Stimulated activated CD4-positive, alpha-beta T cell treated with anti-CD3 and anti-CD28 coated beads, Interleukin-1b, Interleukin-23, amount 100 ng/mL, for 1 hour (primary cell): ENCODE results near the gene AP5M1.
A peak's percentile ranks its signal among the peaks of the same experiment; 100 is the strongest.
"Not testable (repeated sequence)": the region's sequence is repeated elsewhere in the genome, so short reads cannot be mapped to it uniquely, and the experiment has no call there.

ENCODE experiments used
- DNase-seq, 2 donors: peaks; one replicate each; pipeline ENCODE4 v3.0.0-alpha.2; 2020; ENCODE audit warnings: low read depth in 2 of 2

Gene AP5M1, protein sequence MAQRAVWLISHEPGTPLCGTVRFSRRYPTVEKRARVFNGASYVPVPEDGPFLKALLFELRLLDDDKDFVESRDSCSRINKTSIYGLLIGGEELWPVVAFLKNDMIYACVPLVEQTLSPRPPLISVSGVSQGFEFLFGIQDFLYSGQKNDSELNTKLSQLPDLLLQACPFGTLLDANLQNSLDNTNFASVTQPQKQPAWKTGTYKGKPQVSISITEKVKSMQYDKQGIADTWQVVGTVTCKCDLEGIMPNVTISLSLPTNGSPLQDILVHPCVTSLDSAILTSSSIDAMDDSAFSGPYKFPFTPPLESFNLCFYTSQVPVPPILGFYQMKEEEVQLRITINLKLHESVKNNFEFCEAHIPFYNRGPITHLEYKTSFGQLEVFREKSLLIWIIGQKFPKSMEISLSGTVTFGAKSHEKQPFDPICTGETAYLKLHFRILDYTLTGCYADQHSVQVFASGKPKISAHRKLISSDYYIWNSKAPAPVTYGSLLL

DNA sequence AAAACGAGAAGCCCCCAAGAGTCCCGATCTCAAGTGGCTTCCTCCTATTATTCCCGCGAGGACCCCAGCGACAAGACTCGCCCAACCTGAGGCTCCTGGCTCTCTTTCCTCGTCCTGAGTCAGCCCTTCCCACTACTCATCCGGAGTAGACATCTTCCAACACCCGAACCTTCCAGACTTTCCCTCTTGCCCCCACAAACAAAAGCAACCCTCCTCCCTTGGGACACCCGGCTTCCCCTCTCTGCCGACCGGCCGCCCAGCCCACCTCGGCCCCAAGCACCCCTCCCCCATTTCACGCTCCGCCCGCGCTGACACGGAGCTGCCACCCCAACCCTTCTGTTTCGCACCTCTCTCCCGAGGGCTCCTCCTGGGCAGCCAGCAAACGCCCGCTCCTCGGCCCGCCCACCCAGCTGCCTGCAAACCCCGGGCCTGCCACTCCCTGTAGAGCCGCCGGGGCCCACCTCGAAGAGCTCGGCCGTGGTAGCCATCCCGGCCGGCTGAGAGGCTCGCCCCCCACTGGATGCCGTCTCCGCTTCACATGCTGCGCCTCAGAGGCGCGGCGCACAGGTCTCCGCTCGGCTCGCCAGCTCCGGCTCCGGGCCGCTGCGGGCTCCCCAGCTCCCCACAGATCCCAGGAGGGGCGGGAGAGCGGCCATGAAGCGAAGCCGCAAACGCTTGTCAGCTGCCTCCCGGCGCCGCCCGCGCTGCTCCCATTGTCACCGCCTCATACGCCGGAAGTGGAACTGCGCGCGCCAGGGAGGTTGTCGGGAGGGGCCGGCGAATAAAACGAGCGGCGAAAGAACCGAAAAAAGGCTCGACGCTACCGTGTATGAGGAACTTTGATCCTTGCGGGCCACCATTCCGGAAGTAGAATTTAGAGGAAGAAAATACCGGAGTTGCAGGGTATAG is at the start of gene AP5M1, which contains the start of gene EXOC5:
TSS of gene AP5M1 (plus strand) at position 811 of the 909 bp plus-strand sequence. CDS start 344 bp downstream, outside the sequence.
TSS of gene EXOC5 (minus strand) at position 745 of the 909 bp plus-strand sequence. CDS start at position 488, 257 bp downstream.
- DNase-seq, result peak; percentile 59 to 69

DNA sequence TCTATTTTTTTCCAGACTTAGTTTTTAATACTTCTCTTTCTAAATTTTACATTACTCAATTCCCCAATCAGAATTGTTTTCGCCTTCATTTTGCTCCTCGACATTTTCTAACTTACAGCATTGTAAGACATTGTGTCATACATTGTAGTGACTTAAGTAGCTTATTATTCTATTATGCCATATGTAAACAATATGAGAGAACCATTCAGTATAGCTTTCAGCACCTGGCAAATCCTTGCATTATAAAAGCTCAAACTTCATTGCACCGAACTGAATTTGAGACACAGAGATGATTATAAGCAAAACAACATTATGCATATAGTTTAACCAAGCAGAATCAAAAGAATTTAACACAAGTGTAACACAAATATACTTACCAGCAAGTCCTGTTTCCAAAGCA is 46.8 kb upstream of the AP5M1 start:
- no peak for DNase-seq

DNA sequence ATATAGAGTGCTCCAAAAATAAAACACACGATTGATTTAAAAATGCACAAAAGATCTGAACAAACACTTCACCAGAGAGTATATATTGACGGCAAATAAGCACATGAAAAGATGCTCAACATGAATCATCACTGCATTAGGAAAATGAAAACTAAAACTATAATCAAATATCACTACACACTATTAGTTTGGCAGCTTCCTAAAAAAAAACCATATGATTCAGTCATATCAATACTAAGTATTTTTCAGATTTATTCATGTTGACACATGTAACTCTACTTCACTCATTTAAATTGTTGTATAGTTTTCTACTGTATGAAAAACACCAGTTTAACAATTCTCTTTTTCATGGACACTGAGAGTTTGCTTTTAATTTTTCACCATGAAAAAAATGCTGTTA is 41.7 kb upstream of the AP5M1 start:
- no peak for DNase-seq

DNA sequence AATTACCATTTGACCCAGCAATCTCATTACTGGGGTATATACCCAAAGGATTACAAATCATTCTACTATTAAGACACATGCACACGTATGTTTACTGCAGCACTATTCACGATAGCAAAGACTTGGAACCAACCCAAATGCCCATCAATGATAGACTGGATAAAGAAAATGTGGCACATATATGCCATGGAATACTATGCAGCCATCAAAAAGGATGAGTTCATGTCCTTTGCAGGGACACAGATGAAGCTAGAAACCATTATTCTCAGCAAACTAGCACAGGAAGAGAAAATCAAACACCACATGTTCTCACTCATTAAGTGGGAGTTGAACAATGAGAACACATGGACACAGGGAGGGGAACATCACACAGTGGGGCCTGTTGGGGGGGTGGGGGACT is 40.5 kb upstream of the AP5M1 start:
- not testable (repeated sequence) for DNase-seq

DNA sequence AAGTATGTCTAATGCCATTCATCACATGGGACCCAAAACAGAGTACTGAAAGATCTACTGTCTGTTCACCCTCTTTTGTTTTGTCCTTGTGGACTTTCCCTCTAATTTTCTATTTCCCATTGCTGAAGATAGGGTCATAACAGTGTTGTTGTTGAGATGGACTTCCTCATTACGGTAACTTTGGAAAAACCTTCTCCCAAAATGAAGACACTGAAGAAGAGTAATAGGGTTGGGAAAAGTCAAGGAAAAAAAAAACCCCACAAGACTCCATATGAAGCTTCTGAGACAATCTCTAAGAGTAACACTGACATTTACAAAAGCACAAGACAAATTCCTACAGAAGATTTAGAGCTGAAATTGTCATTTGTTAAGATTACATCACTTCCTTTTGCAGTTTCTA is 36.8 kb upstream of the AP5M1 start:
- no peak for DNase-seq

DNA sequence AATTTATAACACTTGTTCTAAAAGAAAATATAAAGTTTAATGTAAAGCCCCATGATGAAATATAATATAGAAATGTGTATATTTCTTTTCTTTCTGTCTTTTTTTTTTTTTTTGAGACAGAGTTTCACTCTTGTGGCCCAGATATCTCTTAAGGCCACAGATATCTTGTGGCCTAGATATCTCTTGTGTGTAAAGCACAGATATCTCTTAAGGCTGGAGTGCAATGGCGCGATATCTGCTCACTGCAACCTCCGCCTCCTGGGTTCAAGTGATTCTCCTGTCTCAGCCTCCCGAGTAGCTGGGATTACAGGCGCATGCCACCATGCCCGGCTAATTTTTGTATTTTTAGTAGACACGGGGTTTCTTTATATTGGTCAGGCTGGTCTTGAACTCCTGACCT is 28.7 kb upstream of the AP5M1 start:
- DNase-seq, result not testable (repeated sequence)

DNA sequence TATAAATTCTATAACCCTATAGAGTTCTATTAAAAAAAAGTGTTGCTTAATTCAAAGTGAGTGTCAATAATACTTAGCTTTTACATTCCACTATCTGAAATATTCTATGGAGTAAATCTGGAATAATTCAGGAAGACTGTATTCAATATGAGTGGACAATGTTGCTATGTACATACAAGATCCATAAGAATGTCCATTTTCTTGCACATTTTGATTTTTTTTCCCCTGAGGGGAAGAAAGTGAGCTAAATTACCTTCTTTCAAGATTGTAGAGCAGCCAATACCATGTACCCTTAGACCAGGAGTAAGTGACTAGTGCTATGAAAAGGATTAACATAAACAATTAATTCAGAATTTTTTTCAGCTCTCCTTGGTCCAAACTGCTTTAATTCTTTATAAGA is 25.5 kb upstream of the AP5M1 start:
- no peak for DNase-seq

DNA sequence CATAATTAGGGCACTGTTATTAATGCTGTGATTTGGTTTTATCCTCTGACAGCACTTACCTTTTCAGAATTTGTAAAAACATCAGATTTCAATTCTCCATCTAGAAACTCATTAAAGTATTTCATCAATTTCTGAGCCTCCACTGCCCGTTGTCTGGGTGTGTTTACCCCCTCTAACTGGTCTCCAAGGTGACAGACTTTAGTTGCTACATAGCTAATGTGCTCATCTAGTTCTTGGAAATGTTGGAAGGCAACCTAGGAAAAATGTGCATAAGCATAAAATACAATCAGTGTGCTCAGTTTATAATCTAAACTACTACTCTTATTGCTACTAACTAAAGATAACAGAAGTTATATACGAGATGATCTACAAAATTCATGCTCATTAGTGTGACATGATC is 24.7 kb upstream of the AP5M1 start:
- DNase-seq, result no peak

DNA sequence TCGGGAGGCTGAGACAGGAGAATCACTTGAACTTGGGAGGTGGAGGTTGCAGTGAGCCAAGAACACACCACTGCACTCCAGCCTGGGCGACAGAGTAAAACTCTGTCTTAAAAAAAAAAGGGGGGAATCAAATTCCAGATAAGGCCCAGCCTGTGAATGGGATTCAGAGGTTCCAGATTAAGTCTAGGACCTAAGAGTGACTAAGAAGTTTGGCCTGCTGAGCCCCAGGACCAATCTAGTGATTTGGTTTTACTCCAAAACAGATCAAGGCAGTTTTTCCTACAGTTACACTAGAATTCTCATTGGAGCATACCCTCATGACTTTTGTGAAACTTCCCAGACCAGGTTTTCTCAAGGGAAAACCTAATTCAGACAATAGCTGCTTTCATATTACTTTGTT is 22.8 kb upstream of the AP5M1 start:
- no peak for DNase-seq

DNA sequence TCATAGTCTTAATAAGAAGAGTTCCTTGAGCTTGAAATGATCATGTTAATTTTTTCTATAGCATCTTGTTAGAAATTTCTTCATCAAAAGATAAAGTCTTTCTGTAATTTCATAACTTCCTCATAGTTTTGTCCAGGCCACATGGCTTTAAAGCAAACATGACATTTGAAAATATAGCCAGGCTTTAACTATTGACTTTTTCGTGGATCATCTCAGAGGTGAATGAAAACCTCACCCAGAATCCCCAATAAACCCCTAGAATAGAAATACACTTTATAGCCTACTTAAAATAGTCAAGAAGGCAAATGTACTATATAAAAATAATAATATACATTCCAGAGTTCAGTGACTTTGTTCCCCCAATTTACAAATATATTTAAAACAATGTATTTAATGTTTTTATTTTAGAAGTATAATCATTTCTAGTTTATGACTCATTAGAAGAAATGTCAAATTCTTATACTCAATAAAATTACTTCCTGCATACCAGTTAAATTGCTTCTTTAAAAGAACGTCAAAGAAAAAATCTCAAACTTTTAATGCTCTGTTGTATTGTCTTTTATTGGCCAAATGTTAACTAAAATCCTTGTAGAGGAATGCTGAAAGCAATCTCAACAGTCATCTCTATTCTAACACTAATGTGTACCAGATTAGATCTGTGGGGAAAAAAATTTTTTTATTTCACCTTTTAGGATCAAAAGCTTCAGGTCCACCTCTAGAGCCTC is 21.7 kb upstream of the AP5M1 start:
- no peak for DNase-seq

DNA sequence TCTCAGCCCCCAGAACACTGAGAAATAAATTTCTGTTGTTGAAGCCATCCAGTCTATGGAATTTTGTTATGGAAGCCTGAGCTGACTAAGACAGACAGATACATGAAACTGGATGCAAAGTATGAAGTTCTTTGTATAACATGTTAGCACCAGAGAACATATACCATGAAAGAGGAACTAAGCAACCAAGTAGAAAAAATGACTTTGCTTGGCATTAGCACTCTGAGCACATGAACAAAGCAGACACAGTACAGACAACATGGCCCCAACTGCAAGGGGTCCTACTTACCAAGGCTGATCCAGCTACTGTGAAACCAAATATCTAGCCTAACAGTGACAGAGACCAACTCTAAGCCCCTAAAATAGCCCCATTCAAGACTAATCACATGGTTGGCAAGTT is 13.9 kb upstream of the AP5M1 start:
- no peak for DNase-seq

DNA sequence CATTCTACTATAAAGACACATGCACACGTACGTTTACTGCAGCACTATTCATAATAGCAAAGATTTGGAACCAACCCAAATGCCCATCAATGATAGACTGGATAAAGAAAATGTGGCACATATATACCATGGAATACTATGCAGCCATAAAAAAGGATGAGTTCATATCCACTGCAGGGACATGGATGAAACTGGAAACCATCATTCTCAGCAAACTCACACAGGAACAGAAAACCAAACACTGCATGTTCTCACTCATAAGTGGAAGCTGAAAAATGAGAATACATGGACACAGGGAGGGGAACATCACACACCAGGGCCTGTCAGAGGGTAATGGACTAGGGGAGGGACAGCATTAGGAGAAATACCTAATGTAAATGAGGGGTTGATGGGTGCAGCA is 10.6 kb upstream of the AP5M1 start:
- DNase-seq, result not testable (repeated sequence)

DNA sequence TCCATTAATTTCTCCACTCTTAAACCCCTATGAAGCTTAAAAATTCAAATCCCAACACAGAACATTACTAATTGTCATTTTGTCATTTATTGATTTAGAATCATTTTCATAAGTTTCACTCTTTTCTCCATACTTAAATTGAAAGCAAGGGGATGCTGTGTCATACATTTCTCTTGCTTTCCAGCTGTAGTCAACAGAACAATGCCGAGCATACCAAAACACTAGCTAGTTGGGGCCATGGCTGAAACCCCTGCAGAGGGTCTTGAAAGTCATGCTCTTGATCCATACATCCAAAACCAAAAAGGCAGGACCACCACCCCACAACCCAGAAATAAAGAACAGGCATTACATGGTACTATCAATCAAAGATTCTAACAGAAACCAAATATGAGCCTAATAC is 9.1 kb upstream of the AP5M1 start:
- no peak for DNase-seq

DNA sequence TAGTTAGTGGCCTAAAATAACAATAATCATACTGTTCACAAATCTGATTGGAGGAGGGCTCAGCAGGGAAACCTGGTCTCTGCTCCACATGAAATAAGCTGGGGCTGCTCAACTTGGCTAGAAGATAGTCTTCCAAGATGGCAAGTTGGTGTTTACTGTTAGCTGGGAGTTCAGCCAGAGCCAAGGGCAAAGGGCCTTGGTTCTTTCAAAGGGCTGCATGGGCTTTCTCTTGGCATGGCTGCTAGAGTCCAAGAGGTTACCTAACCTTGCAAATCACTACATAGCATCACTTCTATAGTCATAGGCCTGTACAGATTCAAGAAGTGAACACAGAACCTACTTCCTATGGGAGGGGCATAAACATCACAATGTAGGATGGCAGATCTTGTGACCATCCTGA is 7.2 kb upstream of the AP5M1 start:
- no peak for DNase-seq

DNA sequence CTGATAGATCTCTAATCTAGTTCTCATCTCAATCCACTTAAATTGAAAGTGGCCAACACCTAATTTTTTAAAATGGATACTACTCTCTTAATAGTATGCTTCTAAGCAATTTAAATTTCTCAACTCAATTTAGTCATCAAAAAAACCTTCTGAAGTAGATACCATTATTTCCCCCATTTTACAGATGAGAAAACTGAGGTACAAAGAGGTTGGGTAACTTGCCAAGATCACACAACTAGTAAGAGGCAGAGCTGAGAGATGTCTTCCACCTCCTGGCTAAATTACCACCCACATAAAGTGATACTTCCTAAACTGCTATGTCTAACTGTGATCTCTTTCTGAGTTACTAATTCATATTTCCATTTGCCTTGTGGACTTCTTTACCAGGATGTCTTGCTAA is 6.7 kb upstream of the AP5M1 start:
- no peak for DNase-seq

DNA sequence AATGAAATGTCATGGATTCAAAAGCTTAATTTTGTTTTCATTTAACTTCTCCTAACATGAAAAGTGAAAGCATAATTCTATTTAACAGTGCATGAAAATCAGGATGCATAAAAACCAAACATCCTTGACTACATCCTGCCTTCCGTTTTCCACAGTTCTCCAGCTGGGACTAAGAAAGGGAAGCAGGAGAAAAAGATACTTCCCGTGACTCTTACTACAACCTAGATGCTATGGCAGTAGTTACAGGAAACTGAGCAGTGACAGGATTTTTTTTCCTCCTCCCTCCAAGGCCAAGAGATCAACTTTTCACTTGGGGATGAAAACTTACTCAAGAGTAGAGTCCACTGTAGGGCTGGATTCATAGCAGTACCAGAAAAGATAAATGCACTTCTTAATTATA is 2.7 kb upstream of the AP5M1 start:
- DNase-seq, result no peak

DNA sequence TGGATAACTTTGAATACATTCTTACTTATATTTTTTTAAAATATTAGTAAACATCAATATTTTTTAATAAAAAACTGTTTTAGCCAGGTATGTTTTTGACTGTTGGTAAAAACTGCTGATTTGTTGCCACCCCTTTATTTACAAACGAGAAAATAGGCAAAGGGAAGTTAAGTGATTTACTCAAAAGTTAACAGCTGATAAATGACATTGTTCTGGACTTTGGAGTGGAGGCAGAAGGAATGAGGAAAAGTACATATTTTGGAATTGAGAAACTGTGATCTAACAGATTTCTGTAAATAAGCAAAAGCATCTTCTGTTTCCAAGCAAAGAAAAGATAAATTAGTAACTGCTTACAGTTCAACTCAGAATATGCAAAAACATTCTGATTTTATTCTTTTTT is 4.5 kb downstream of the AP5M1 start:
- no peak for DNase-seq

DNA sequence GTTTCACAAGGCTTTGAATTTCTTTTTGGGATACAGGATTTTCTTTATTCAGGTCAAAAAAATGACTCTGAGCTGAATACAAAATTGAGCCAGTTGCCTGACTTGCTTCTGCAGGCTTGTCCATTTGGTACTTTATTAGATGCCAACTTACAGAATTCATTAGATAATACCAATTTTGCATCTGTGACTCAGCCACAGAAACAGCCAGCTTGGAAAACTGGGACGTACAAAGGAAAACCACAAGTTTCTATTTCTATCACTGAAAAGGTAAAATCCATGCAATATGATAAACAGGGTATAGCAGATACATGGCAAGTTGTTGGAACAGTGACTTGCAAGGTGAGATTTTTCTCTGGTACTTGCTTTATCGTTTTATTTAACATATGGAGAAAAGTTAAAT is 5.8 kb downstream of the AP5M1 start:
- no peak for DNase-seq

DNA sequence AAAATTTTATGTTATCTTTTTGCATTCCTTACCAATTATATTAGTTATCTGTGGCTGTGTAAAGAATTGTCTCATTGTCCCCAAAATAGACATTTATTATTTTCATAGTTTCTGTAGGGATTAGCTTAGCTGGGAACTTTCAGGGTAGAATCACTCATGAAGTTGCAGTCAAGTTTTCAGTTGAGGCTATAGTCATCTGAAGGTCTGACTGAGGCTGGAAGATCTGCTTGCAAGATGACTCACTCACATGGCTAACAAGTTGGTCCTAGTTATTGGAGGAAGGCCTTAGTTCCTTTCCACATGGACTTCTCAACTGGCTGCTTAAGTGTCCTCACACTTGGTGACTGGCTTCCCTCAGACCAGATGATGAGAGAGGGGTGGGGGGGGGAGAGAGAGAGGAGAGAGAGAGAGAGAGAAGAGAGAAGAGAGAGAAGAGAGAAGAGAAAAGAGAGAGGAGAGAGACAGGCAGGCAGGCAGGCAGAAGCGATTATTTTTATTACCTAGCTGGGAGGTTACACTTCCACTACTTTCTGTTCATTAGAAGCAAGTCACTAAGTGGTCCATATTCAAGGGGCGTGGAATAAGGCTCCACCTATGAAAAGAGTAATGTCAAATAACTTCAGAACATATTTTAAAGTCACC is 6.4 kb downstream of the AP5M1 start:
- DNase-seq, result no peak

DNA sequence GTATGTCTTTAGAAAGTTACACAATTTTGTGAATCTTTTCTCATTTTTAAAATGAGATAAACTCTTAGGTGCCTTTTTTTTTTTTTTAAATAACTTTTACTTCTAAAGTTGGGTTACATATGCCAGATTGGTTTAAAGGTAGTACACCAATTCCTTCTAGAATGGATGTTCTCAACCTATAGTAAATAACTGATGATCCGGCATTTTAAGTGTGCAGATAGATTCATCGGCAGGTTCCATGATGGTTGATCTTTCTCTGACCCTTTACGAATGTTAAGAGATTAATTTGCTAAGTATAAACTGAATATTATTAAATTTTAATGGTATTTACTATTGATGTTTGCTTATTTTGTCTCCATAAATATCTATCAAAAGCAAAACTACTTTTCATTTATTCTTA is 8.3 kb downstream of the AP5M1 start:
- DNase-seq, result no peak

DNA sequence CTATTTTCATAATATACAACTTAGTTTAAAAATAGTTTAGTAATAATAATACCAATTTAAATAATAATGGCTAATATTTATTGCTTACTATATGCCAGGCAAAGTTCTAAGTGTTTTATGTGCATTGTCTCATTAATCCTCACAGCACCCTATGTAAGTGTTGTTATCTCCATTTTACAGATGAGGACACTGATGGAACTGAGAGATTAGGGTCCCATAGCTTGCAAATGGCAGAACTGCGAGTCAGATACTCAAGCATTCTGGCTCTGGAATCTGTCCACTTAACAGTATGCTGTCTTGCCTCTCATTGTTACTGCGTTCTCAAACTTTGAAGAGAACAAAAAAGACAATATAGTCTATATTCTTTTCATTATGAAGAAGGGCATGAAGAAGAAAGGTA is 19.0 kb downstream of the AP5M1 start:
- no peak for DNase-seq
